HG02571 (cell line): Measurements from ENCODE around the gene ABHD1.
"Not testable (repeated sequence)": the region's sequence is repeated elsewhere in the genome, so short reads cannot be mapped to it uniquely, and the experiment has no call there.

Source experiments
- ATAC-seq: cut with Tn5 transposase; IDR thresholded peaks from one replicate; pipeline ENCODE4 v1.9.1; 2021; ENCODE audit warnings: mild to moderate bottlenecking, moderate library complexity; ENCODE audit not compliant: unreplicated experiment

The ABHD1 gene

GRCh38 chr2:27123302-27124150 is at the start of gene ABHD1:
Gene ABHD1 (plus strand): TSS chr2:27123815. CDS start chr2:27123949, 134 bp downstream.
- ATAC-seq = peak; percentile 59

GRCh38 chr2:27074738-27075565 is 48.7 kb upstream of the ABHD1 start:
- ATAC-seq = no peak

GRCh38 chr2:27075566-27075871 is 48.1 kb upstream of the ABHD1 start:
- ATAC-seq = not testable (repeated sequence)

- no peak for ATAC-seq
Measured at GRCh38 chr2:27076323-27076722, 47.3 kb upstream of the ABHD1 start.

GRCh38 chr2:27077231-27077630 is 46.4 kb upstream of the ABHD1 start:
- no peak for ATAC-seq

GRCh38 chr2:27078267-27079194 is 45.1 kb upstream of the ABHD1 start, which contains the start of gene EMILIN1:
Gene EMILIN1 (plus strand): TSS chr2:27078615. CDS start chr2:27079066, 451 bp downstream.
- ATAC-seq = no peak

- no peak for ATAC-seq
Measured at GRCh38 chr2:27079233-27080139, 44.1 kb upstream of the ABHD1 start.

GRCh38 chr2:27080140-27080469 is 43.5 kb upstream of the ABHD1 start:
- no peak for ATAC-seq

GRCh38 chr2:27080603-27080936 is 43.0 kb upstream of the ABHD1 start:
- ATAC-seq = no peak

- no peak for ATAC-seq
Measured at GRCh38 chr2:27081984-27082772, 41.4 kb upstream of the ABHD1 start.

- ATAC-seq = no peak
Measured at GRCh38 chr2:27082773-27083409, 40.7 kb upstream of the ABHD1 start.

- ATAC-seq = no peak
Measured at GRCh38 chr2:27083410-27084296, 40.0 kb upstream of the ABHD1 start.

GRCh38 chr2:27084297-27085061 is 39.1 kb upstream of the ABHD1 start:
- ATAC-seq = no peak

GRCh38 chr2:27085062-27085672 is 38.4 kb upstream of the ABHD1 start:
- ATAC-seq = no peak

- peak; percentile 14 for ATAC-seq
Measured at GRCh38 chr2:27085673-27086089, 37.9 kb upstream of the ABHD1 start.

GRCh38 chr2:27086090-27086723 is 37.4 kb upstream of the ABHD1 start:
- peak; percentile 76 for ATAC-seq
